GM23338 (cell line): ENCODE results near the gene PCDHAC1. TPM values are rescaled to one million over a fixed set of nuclear protein-coding genes. Genes with fewer than 3 reads are reported as not detected.

Source experiments
- ATAC-seq: fragments of 200-7000 bp; cut with Tn5 transposase; 3 replicates; pipeline ENCODE4 v1.9.1; 2020
- DNase-seq: peaks from one replicate; pipeline ENCODE4 v3.0.0-alpha.2; 2015; ENCODE audit warnings: low spot score
- H2AFZ ChIP-seq: fragments of 200-600 bp; sonication (generic); 2 replicates; pipeline ENCODE4 v1.8.0; 2016; ENCODE audit warnings: antibody characterized with exemption, mild to moderate bottlenecking, moderate library complexity
- H3F3A ChIP-seq: fragments of 200-600 bp; sonication (generic); replicated peaks from 2 replicates; pipeline ENCODE4 v1.8.0; 2017; ENCODE audit warnings: antibody characterized with exemption, mixed run types, low read depth
- H3K27ac ChIP-seq: fragments of 200-600 bp; sonication (generic); 2 replicates; pipeline ENCODE4 v1.6.1; 2016; ENCODE audit warnings: low read depth
- H3K27me3 ChIP-seq: fragments of 200-600 bp; sonication (generic); 2 replicates; pipeline ENCODE4 v1.8.0; 2016; ENCODE audit warnings: mild to moderate bottlenecking, mixed run types, moderate library complexity; ENCODE audit not compliant: insufficient read depth
- H3K36me3 ChIP-seq: fragments of 200-600 bp; sonication (generic); 2 replicates; pipeline ENCODE4 v1.8.0; 2016; ENCODE audit warnings: mild to moderate bottlenecking; ENCODE audit not compliant: insufficient read depth
- H3K4me1 ChIP-seq: fragments of 200-600 bp; sonication (generic); 2 replicates; pipeline ENCODE4 v1.8.0; 2016; ENCODE audit warnings: mild to moderate bottlenecking, moderate library complexity; ENCODE audit not compliant: insufficient read depth
- H3K4me2 ChIP-seq: fragments of 200-600 bp; sonication (generic); 2 replicates; pipeline ENCODE4 v1.7.1; 2017; ENCODE audit warnings: mixed run types
- H3K4me3 ChIP-seq: fragments of 200-600 bp; sonication (generic); 2 replicates; pipeline ENCODE4 v1.6.1; 2016; ENCODE audit warnings: mixed run types
- H3K79me2 ChIP-seq: fragments of 200-600 bp; sonication (generic); replicated peaks from 2 replicates; pipeline ENCODE4 v1.8.0; 2017; ENCODE audit warnings: mild to moderate bottlenecking; ENCODE audit not compliant: insufficient read depth
- H3K9me2 ChIP-seq: fragments of 200-600 bp; sonication (generic); 2 replicates; pipeline ENCODE4 v1.8.0; 2017; ENCODE audit not compliant: insufficient read depth
- H4K20me1 ChIP-seq: fragments of 200-600 bp; sonication (generic); replicated peaks from 2 replicates; pipeline ENCODE4 v1.8.0; 2017; ENCODE audit warnings: mild to moderate bottlenecking; ENCODE audit not compliant: insufficient read depth
- H3K27ac Mint-ChIP-seq: 2 replicates; pipeline ENCODE4 v1.8.0; 2020; ENCODE audit warnings: inconsistent platforms, mild to moderate bottlenecking, moderate library complexity, mixed read lengths
- H3K27me3 Mint-ChIP-seq: 3 replicates; pipeline ENCODE4 v1.8.0; 2022; ENCODE audit warnings: low read depth, mild to moderate bottlenecking, moderate library complexity, mixed read lengths, inconsistent platforms; ENCODE audit not compliant: insufficient read depth, poor library complexity
- H3K36me3 Mint-ChIP-seq: 3 replicates; pipeline ENCODE4 v1.8.0; 2021; ENCODE audit warnings: low read depth, mild to moderate bottlenecking, inconsistent platforms, moderate library complexity, mixed read lengths
- H3K4me1 Mint-ChIP-seq: 3 replicates; pipeline ENCODE4 v1.8.0; 2020; ENCODE audit warnings: mild to moderate bottlenecking, inconsistent platforms, mixed read lengths
- H3K4me3 Mint-ChIP-seq: 3 replicates; pipeline ENCODE4 v1.8.0; 2021; ENCODE audit warnings: moderate library complexity, mild to moderate bottlenecking, inconsistent platforms, mixed read lengths
- H3K9me3 Mint-ChIP-seq: 3 replicates; pipeline ENCODE4 v1.8.0; 2020; ENCODE audit warnings: moderate library complexity, mild to moderate bottlenecking, inconsistent platforms, mixed read lengths
- CREB1 ChIP-seq: fragments of 250-450 bp; sonication (Bioruptor Pico); IDR thresholded peaks from 2 replicates; pipeline ENCODE4 v1.5.0; 2020; ENCODE audit warnings: low read depth, mild to moderate bottlenecking, moderate library complexity
- ETS1 ChIP-seq: IDR thresholded peaks from 2 replicates; pipeline ENCODE4 v1.6.1; 2016; ENCODE audit warnings: antibody characterized with exemption
- EZH2 ChIP-seq: fragments of 200-600 bp; sonication (generic); IDR thresholded peaks from one replicate; pipeline ENCODE4 v1.8.0; 2017; ENCODE audit warnings: antibody characterized with exemption, mild to moderate bottlenecking, low read depth; ENCODE audit not compliant: unreplicated experiment
- EZH2phosphoT487 ChIP-seq: fragments of 200-600 bp; sonication (generic); IDR thresholded peaks from one replicate; pipeline ENCODE4 v1.8.1; 2018; ENCODE audit warnings: antibody characterized with exemption; ENCODE audit not compliant: unreplicated experiment
- JUNB ChIP-seq: IDR thresholded peaks from one replicate; pipeline ENCODE4 v1.6.1; 2016; ENCODE audit warnings: antibody characterized with exemption; ENCODE audit not compliant: unreplicated experiment
- NANOG ChIP-seq: IDR thresholded peaks from 2 replicates; pipeline ENCODE4 v1.6.1; 2016; ENCODE audit warnings: antibody characterized with exemption, borderline replicate concordance
- POLR2AphosphoS5 ChIP-seq: IDR thresholded peaks from 2 replicates; pipeline ENCODE4 v1.6.1; 2016; ENCODE audit warnings: antibody characterized with exemption, low read depth
- STAT1 ChIP-seq: IDR thresholded peaks from one replicate; pipeline ENCODE4 v1.6.1; 2016; ENCODE audit warnings: antibody characterized with exemption; ENCODE audit not compliant: unreplicated experiment
- ZNF114 ChIP-seq: fragments of 250-450 bp; sonication (Bioruptor Pico); IDR thresholded peaks from 2 replicates; pipeline ENCODE4 v1.5.0; 2020; ENCODE audit warnings: mild to moderate bottlenecking, moderate library complexity
- ZNF331 ChIP-seq: fragments of 250-450 bp; sonication (Bioruptor Pico); IDR thresholded peaks from 2 replicates; pipeline ENCODE4 v1.5.0; 2020; ENCODE audit warnings: low read depth, mild to moderate bottlenecking, moderate library complexity
- polyA plus RNA-seq: library from polyadenylated mRNA; unstranded; fragments of >200 nt; fragmentation: Nextera tagmentation; extraction: Ambion mirVana; gene quantifications from 2 replicates; pipeline ENCODE4 v1.2.1, GENCODE V29; 2016
- total RNA-seq: library from RNA; depleted of rRNA; stranded (reverse); fragments of >200 nt; shearing (Covaris generic); gene quantifications from 2 replicates; pipeline ENCODE4 v1.2.3, GENCODE V29; 2014
- TF ChIP-seq, protein P1 (sequence below): IDR thresholded peaks from one replicate; pipeline ENCODE4 v1.6.1; 2018; ENCODE audit warnings: antibody characterized with exemption; ENCODE audit not compliant: unreplicated experiment
- TF ChIP-seq, protein P2 (sequence below): fragments of 250-450 bp; sonication (Bioruptor Pico); IDR thresholded peaks from 2 replicates; pipeline ENCODE4 v1.5.0; 2020; ENCODE audit warnings: mild to moderate bottlenecking, moderate library complexity
- TF ChIP-seq, protein P3 (sequence below), 2 experiments: fragments of 200-600 bp in 1 of 2; sonication (generic) in 1 of 2; conservative IDR thresholded peaks; 2 replicates each; pipeline versions ENCODE4 v1.5.1 to v1.6.1; 2016 to 2017; ENCODE audit warnings: antibody characterized with exemption in 2 of 2, low read depth in 2 of 2, mild to moderate bottlenecking in 2 of 2, moderate library complexity in 1 of 2

The PCDHAC1 gene
- total and polyA plus RNA-seq, 2 experiments from 2014 or later = 0.53 to 12.1 TPM

DNA sequence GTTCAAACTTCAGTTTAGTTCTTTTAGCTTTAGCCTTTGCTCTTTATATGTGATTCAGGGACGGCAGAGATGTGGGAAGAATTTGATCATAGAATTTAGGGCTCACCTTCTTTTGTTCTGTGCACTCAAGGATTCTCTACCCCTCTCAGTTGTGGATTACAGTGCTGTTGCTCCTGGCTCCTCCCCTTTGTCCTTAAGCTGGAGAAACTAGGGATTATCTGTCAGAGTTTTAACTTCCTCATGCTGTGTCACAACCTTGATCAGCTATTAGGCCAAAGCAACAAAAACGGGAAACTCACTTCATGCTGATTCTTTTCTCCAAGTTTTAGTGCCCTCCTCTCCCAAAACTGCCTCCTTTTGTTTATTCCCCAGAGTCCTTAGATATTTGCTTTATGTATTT, 27.1 kb downstream of the PCDHAC1 start:
- no peak overlapping the region for H3K27ac Mint-ChIP-seq

More for the DNA sequence above, 27.1 kb downstream of the PCDHAC1 start:
- no peaks in the 10 kb centered on the region for H3K4me1 ChIP-seq
- no peak overlapping the region for H3K4me2 ChIP-seq
- ATAC-seq (peak; percentile 40; the same call in 2 of the 3 replicates), DNase-seq (peak; percentile 41)
- no peak overlapping the region for H2AFZ ChIP-seq
- Mint-ChIP-seq H3K36me3 (no peaks in the 10 kb centered on the region; the same call in 1 of the 3 replicates), H3K4me1 (peaks cover 4% of the 10 kb centered on the region; the same call in 2 of the 3 replicates), H3K4me3 (no peak overlapping the region), H3K9me3 (no peaks in the 10 kb centered on the region; the same call in 2 of the 3 replicates), H3K27me3 (peaks cover 2% of the 10 kb centered on the region)
- no peaks in the 10 kb centered on the region for H3K9me2 ChIP-seq
- peaks cover 4% of the 10 kb centered on the region; the same call in 1 of the 2 replicates for H3K79me2 ChIP-seq
- TF ChIP-seq, protein P1, sequence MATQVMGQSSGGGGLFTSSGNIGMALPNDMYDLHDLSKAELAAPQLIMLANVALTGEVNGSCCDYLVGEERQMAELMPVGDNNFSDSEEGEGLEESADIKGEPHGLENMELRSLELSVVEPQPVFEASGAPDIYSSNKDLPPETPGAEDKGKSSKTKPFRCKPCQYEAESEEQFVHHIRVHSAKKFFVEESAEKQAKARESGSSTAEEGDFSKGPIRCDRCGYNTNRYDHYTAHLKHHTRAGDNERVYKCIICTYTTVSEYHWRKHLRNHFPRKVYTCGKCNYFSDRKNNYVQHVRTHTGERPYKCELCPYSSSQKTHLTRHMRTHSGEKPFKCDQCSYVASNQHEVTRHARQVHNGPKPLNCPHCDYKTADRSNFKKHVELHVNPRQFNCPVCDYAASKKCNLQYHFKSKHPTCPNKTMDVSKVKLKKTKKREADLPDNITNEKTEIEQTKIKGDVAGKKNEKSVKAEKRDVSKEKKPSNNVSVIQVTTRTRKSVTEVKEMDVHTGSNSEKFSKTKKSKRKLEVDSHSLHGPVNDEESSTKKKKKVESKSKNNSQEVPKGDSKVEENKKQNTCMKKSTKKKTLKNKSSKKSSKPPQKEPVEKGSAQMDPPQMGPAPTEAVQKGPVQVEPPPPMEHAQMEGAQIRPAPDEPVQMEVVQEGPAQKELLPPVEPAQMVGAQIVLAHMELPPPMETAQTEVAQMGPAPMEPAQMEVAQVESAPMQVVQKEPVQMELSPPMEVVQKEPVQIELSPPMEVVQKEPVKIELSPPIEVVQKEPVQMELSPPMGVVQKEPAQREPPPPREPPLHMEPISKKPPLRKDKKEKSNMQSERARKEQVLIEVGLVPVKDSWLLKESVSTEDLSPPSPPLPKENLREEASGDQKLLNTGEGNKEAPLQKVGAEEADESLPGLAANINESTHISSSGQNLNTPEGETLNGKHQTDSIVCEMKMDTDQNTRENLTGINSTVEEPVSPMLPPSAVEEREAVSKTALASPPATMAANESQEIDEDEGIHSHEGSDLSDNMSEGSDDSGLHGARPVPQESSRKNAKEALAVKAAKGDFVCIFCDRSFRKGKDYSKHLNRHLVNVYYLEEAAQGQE = no peak
- TF ChIP-seq POLR2AphosphoS5 = no peak
- no peak for TF ChIP-seq ZNF331
- TF ChIP-seq ETS1 = no peak
- TF ChIP-seq NANOG = no peak
- no peak for TF ChIP-seq CREB1
- TF ChIP-seq EZH2phosphoT487 = no peak
- no peak for TF ChIP-seq JUNB
- TF ChIP-seq STAT1 = no peak
- TF ChIP-seq, protein P2, sequence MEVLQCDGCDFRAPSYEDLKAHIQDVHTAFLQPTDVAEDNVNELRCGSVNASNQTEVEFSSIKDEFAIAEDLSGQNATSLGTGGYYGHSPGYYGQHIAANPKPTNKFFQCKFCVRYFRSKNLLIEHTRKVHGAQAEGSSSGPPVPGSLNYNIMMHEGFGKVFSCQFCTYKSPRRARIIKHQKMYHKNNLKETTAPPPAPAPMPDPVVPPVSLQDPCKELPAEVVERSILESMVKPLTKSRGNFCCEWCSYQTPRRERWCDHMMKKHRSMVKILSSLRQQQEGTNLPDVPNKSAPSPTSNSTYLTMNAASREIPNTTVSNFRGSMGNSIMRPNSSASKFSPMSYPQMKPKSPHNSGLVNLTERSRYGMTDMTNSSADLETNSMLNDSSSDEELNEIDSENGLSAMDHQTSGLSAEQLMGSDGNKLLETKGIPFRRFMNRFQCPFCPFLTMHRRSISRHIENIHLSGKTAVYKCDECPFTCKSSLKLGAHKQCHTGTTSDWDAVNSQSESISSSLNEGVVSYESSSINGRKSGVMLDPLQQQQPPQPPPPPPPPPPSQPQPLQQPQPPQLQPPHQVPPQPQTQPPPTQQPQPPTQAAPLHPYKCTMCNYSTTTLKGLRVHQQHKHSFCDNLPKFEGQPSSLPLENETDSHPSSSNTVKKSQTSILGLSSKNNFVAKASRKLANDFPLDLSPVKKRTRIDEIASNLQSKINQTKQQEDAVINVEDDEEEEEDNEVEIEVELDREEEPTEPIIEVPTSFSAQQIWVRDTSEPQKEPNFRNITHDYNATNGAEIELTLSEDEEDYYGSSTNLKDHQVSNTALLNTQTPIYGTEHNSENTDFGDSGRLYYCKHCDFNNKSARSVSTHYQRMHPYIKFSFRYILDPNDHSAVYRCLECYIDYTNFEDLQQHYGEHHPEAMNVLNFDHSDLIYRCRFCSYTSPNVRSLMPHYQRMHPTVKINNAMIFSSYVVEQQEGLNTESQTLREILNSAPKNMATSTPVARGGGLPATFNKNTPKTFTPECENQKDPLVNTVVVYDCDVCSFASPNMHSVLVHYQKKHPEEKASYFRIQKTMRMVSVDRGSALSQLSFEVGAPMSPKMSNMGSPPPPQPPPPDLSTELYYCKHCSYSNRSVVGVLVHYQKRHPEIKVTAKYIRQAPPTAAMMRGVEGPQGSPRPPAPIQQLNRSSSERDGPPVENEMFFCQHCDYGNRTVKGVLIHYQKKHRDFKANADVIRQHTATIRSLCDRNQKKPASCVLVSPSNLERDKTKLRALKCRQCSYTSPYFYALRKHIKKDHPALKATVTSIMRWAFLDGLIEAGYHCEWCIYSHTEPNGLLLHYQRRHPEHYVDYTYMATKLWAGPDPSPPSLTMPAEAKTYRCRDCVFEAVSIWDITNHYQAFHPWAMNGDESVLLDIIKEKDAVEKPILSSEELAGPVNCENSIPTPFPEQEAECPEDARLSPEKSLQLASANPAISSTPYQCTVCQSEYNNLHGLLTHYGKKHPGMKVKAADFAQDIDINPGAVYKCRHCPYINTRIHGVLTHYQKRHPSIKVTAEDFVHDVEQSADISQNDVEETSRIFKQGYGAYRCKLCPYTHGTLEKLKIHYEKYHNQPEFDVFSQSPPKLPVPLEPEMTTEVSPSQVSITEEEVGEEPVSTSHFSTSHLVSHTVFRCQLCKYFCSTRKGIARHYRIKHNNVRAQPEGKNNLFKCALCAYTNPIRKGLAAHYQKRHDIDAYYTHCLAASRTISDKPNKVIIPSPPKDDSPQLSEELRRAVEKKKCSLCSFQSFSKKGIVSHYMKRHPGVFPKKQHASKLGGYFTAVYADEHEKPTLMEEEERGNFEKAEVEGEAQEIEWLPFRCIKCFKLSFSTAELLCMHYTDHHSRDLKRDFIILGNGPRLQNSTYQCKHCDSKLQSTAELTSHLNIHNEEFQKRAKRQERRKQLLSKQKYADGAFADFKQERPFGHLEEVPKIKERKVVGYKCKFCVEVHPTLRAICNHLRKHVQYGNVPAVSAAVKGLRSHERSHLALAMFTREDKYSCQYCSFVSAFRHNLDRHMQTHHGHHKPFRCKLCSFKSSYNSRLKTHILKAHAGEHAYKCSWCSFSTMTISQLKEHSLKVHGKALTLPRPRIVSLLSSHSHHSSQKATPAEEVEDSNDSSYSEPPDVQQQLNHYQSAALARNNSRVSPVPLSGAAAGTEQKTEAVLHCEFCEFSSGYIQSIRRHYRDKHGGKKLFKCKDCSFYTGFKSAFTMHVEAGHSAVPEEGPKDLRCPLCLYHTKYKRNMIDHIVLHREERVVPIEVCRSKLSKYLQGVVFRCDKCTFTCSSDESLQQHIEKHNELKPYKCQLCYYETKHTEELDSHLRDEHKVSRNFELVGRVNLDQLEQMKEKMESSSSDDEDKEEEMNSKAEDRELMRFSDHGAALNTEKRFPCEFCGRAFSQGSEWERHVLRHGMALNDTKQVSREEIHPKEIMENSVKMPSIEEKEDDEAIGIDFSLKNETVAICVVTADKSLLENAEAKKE (CRISPR knock-in tag) = no peak
- TF ChIP-seq, protein P3, sequence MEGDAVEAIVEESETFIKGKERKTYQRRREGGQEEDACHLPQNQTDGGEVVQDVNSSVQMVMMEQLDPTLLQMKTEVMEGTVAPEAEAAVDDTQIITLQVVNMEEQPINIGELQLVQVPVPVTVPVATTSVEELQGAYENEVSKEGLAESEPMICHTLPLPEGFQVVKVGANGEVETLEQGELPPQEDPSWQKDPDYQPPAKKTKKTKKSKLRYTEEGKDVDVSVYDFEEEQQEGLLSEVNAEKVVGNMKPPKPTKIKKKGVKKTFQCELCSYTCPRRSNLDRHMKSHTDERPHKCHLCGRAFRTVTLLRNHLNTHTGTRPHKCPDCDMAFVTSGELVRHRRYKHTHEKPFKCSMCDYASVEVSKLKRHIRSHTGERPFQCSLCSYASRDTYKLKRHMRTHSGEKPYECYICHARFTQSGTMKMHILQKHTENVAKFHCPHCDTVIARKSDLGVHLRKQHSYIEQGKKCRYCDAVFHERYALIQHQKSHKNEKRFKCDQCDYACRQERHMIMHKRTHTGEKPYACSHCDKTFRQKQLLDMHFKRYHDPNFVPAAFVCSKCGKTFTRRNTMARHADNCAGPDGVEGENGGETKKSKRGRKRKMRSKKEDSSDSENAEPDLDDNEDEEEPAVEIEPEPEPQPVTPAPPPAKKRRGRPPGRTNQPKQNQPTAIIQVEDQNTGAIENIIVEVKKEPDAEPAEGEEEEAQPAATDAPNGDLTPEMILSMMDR (conservative IDR thresholded peaks at IDR 0.05; ENCODE audit: low read depth in 2 of 2) = no peak
- no peak for TF ChIP-seq EZH2
- no peak for TF ChIP-seq ZNF114 (CRISPR knock-in tag)
- H3K36me3 ChIP-seq = no peaks in the 10 kb centered on the region
- H3K27me3 ChIP-seq = no peaks in the 10 kb centered on the region
- no peak overlapping the region for H3K4me3 ChIP-seq
- H3F3A ChIP-seq = no peaks in the 10 kb centered on the region
- no peaks in the 10 kb centered on the region for H4K20me1 ChIP-seq
- no peak overlapping the region for H3K27ac ChIP-seq
